HCT116 (cell line): ENCODE data around the gene SSTR5. TPM values are rescaled to one million over a fixed set of nuclear protein-coding genes. Genes with fewer than 3 reads are reported as not detected.

Experiments
- ATAC-seq: fragments of 200-7000 bp; cut with Tn5 transposase; 2 replicates; pipeline ENCODE4 v1.9.1; 2020; ENCODE audit warnings: mild to moderate bottlenecking, moderate library complexity
- BruUV-seq: library from RNA; stranded (reverse); fragments of 400-500 nt; replicated peaks from 2 replicates; lab custom pipeline; 2021; lab: Mats Ljungman, UMichigan
- CTCF ChIA-PET: fragments of 300-600 bp; sonication (Branson Sonifier 250); formaldehyde crosslinking; loops from one replicate; lab custom pipeline; 2021; ENCODE audit warnings: antibody characterized with exemption; lab: Charles Lee
- POLR2A ChIA-PET: fragments of 300-600, 350-600 bp; sonication (Branson Sonifier 250); formaldehyde crosslinking; loops from one replicate; lab custom pipeline; 2021; ENCODE audit warnings: antibody characterized with exemption; lab: Charles Lee
- RAD21 ChIA-PET, 2 experiments: fragments of 300-600 bp; sonication (Branson Sonifier 250); formaldehyde crosslinking; loops; one replicate each; lab custom pipeline; 2023; ENCODE audit warnings: low total read pairs in 2 of 2; ENCODE audit not compliant: uncharacterized antibody in 2 of 2, unreplicated experiment in 2 of 2, low non-redundant PET in 1 of 2; lab: Charles Lee
- DNase-seq: peaks from one replicate; pipeline ENCODE4 v3.0.0-alpha.2; 2010; ENCODE audit warnings: low read depth, low spot score
- H2AFZ ChIP-seq: fragments of 200-600 bp; shearing (Covaris generic), sonication (generic); 2 replicates; pipeline ENCODE4 v1.6.1; 2017; ENCODE audit warnings: low read depth, mixed run types, mixed read lengths, antibody characterized with exemption, low read length; ENCODE audit not compliant: poor library complexity, severe bottlenecking
- H3K27ac ChIP-seq: 2 replicates; pipeline ENCODE4 v1.5.1; 2012; ENCODE audit warnings: low read depth, low read length
- H3K27me3 ChIP-seq: fragments of 200-600 bp; sonication (generic); 2 replicates; pipeline ENCODE4 v1.6.1; 2016; ENCODE audit warnings: mixed run types, low read length, mixed read lengths; ENCODE audit not compliant: insufficient read depth
- H3K36me3 ChIP-seq, 2 experiments: fragments of 200-500 bp in 1 of 2; fragments of 200-600 bp in 1 of 2; sonication (Bioruptor generic) in 1 of 2; sonication (generic) in 1 of 2; 2 replicates each; pipeline versions ENCODE4 v1.5.1 to v1.6.1; 2014 to 2016; ENCODE audit warnings: low read length in 2 of 2, inconsistent platforms in 1 of 2, mixed read lengths in 1 of 2, mixed run types in 1 of 2; ENCODE audit not compliant: insufficient read depth in 2 of 2, control insufficient read depth in 1 of 2
- H3K4me1 ChIP-seq, 2 experiments: fragments of 200-600 bp in 1 of 2; sonication (generic) in 1 of 2; 2 replicates each; pipeline versions ENCODE4 v1.5.1 to v1.6.1; 2012 to 2017; ENCODE audit warnings: low read length in 2 of 2, inconsistent platforms in 1 of 2, mild to moderate bottlenecking in 1 of 2, mixed read lengths in 1 of 2, mixed run types in 1 of 2, moderate library complexity in 1 of 2; ENCODE audit not compliant: insufficient read depth in 2 of 2, control insufficient read depth in 1 of 2
- H3K4me2 ChIP-seq: fragments of 200-600 bp; sonication (generic); 2 replicates; pipeline ENCODE4 v1.6.1; 2017; ENCODE audit warnings: mixed run types, low read length, mixed read lengths
- H3K4me3 ChIP-seq, 2 experiments: fragments of 200-600 bp in 1 of 2; sonication (generic) in 1 of 2; replicated peaks in 1 of 2; 2 replicates each; pipeline ENCODE4 v1.5.1; 2011 to 2016; ENCODE audit warnings: low read length in 2 of 2, control low read depth in 1 of 2, low read depth in 1 of 2, mild to moderate bottlenecking in 1 of 2, mixed read lengths in 1 of 2, mixed run types in 1 of 2
- H3K79me2 ChIP-seq: fragments of 200-600 bp; sonication (generic); 2 replicates; pipeline ENCODE4 v1.6.1; 2017; ENCODE audit warnings: mild to moderate bottlenecking, mixed run types, low read length, moderate library complexity, mixed read lengths; ENCODE audit not compliant: insufficient read depth
- H3K9ac ChIP-seq: fragments of 200-600 bp; sonication (generic); 2 replicates; pipeline ENCODE4 v1.6.1; 2016; ENCODE audit warnings: low read length, mixed read lengths
- H3K9me2 ChIP-seq: fragments of 200-600 bp; sonication (generic), shearing (Covaris generic); 2 replicates; pipeline ENCODE4 v1.6.1; 2017; ENCODE audit warnings: mixed run types, mild to moderate bottlenecking, moderate library complexity; ENCODE audit not compliant: insufficient read depth
- H3K9me3 ChIP-seq, 2 experiments: fragments of 200-500 bp in 1 of 2; fragments of 200-600 bp in 1 of 2; sonication (Bioruptor generic) in 1 of 2; sonication (generic) in 1 of 2; 2 replicates each; pipeline ENCODE4 v1.6.1; 2014 to 2017; ENCODE audit warnings: low read length in 2 of 2, mixed read lengths in 2 of 2, inconsistent platforms in 1 of 2, low read depth in 1 of 2, mild to moderate bottlenecking in 1 of 2, mixed run types in 1 of 2, moderate library complexity in 1 of 2; ENCODE audit not compliant: control insufficient read depth in 1 of 2, insufficient read depth in 1 of 2
- H4K20me1 ChIP-seq: fragments of 200-600 bp; sonication (generic), shearing (Covaris generic); 2 replicates; pipeline ENCODE4 v1.6.1; 2017; ENCODE audit warnings: mixed run types, mild to moderate bottlenecking, moderate library complexity; ENCODE audit not compliant: insufficient read depth
- ELF1 ChIP-seq: IDR thresholded peaks from 2 replicates; pipeline ENCODE4 v1.6.1; 2012; ENCODE audit warnings: low read depth, borderline replicate concordance
- EZH2phosphoT487 ChIP-seq: fragments of 200-600 bp; IDR thresholded peaks from 2 replicates; pipeline ENCODE4 v1.6.1; 2018; ENCODE audit warnings: antibody characterized with exemption, borderline replicate concordance
- FOSL1 ChIP-seq: IDR thresholded peaks from 2 replicates; pipeline ENCODE4 v1.6.1; 2012; ENCODE audit warnings: low read depth
- POLR2A ChIP-seq: IDR thresholded peaks from 2 replicates; pipeline ENCODE4 v1.7.0; 2011; ENCODE audit warnings: borderline replicate concordance; ENCODE audit not compliant: insufficient read depth, insufficient read length; ENCODE audit errors: extremely low read depth
- POLR2AphosphoS5 ChIP-seq: IDR thresholded peaks from 2 replicates; pipeline ENCODE4 v1.6.1; 2011; ENCODE audit warnings: mild to moderate bottlenecking, low read depth, low read length, moderate library complexity
- SIN3A ChIP-seq: IDR thresholded peaks from 2 replicates; pipeline ENCODE4 v1.6.1; 2012; ENCODE audit warnings: low read depth
- SRF ChIP-seq: IDR thresholded peaks from 2 replicates; pipeline ENCODE4 v1.6.1; 2012; ENCODE audit warnings: low read depth
- TCF7L2 ChIP-seq: IDR thresholded peaks from 2 replicates; pipeline ENCODE4 v1.7.0; 2011; ENCODE audit warnings: borderline replicate concordance, inconsistent platforms; ENCODE audit not compliant: insufficient read depth, insufficient read length; ENCODE audit errors: extremely low read depth
- YY1 ChIP-seq: IDR thresholded peaks from 2 replicates; pipeline ENCODE4 v1.6.1; 2011; ENCODE audit warnings: low read length, low read depth, moderate library complexity, mild to moderate bottlenecking; ENCODE audit not compliant: insufficient replicate concordance; ENCODE audit errors: extremely low read depth
- ZFX ChIP-seq: fragments of 450-650 bp; IDR thresholded peaks from 2 replicates; pipeline ENCODE4 v1.6.1; 2017
- ZNF274 ChIP-seq: fragments of 200-500 bp; sonication (Bioruptor generic); IDR thresholded peaks from 2 replicates; pipeline ENCODE4 v1.6.1; 2014; ENCODE audit warnings: mild to moderate bottlenecking, low read depth, low read length, inconsistent platforms
- intact Hi-C: fragments of 100-400 bp; cut with micrococcal nuclease; formaldehyde crosslinking; loops from 2 replicates; pipeline ENCODE4 v1.10.0; 2022
- total RNA-seq: library from RNA; stranded (reverse); gene quantifications from one replicate; pipeline ENCODE4 v1.2.1, GENCODE V29; 2021; ENCODE audit not compliant: unreplicated experiment
- TF ChIP-seq, protein P1 (sequence below): IDR thresholded peaks from 2 replicates; pipeline ENCODE4 v1.6.1; 2012
- TF ChIP-seq, protein P2 (sequence below): IDR thresholded peaks from 2 replicates; pipeline ENCODE4 v1.6.1; 2011; ENCODE audit warnings: mild to moderate bottlenecking, low read length, moderate library complexity; ENCODE audit not compliant: insufficient replicate concordance; ENCODE audit errors: extremely low read depth
- TF ChIP-seq, protein P3 (sequence below): IDR thresholded peaks from 2 replicates; pipeline ENCODE4 v1.6.1; 2012; ENCODE audit warnings: low read depth

The SSTR5 gene
- total RNA-seq, 1 experiment from 2014 or later, result 7.2 TPM

DNA sequence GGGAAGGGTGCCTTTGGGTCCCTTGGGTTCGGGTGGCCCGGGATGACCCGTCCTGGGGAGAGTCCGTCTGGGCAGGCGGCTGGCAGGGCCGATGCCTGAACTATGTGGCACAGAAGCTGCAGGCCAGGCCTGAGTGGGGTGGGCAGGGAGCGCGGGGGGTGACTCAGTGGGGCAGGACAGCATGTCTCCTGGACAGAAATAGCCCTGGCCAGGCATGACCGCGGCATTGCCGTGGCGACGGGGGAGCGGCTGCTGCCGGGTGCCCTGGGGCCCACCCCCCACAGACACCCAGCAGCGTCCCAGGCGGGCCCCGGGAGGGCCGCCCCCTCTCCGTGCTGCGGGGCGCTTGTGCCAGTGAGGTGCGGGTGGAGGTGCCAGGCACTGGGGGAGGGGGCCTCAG, 25.3 kb downstream of the SSTR5 start:
- Histone ChIP-seq H3K36me3 (no peaks in the 10 kb centered on the region), H3K9ac (no peak overlapping the region), H3K9me3 (no peaks in the 10 kb centered on the region), H3K9me2 (no peaks in the 10 kb centered on the region), H2AFZ (no peak overlapping the region), H3K27me3 (no peaks in the 10 kb centered on the region), H3K27ac (no peak overlapping the region), H3K4me2 (no peak overlapping the region), H3K4me1 (peaks cover 17 to 61% of the 10 kb centered on the region in 2 experiments; a peak in 3 of 4 replicates), H3K79me2 (no peaks in the 10 kb centered on the region), H4K20me1 (no peaks in the 10 kb centered on the region), H3K4me3 (no peak overlapping the region)
- BruUV-seq, result no TSS peak
- no peak for DNase-seq
- ChIA-PET RAD21 (no interaction called here), CTCF (no interaction called here), POLR2A (no interaction called here)
- no peak for ATAC-seq
- intact Hi-C loops, result no loop called here
- TF ChIP-seq ZNF274 (no peak), SIN3A (no peak)
- TF ChIP-seq, all 23 proteins: peak for 0

DNA sequence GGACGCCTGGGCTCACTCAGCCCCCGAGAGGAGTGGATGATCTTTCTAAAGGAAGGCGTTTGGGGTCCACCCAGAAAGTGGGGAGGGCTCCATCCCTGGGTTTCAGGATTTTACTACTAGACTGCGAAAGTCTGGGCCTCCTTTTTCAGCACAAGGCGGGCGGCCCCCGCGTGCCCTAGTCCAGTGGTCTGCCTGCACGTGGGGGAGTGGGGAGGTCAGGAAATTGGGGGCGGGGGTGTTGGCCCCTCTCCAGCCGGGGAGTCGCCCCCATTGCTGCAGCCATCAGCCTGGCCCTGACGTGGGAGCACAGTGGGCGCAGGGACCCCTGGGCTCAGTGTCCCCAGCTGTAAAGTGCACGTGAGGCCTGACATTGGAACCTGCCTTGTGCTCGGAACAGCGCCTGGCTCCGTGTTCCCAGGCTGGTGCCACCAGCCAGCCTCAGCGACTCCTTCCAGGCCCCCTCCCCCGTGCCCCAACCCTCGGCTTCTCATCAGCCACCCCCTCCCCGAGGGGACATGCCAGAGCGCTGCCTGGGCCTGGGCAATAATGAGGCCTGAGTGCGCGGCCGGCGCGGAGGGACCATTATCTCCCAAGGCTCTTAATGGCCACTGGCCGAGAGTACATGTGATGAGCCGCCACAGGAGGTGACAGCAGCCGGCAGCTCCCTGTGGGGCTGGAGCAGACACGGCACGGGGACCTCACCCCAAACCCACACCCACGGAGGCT, 25.9 kb downstream of the SSTR5 start:
- intact Hi-C loops, result no loop called here
- no peaks in the 10 kb centered on the region for H3K27me3 ChIP-seq
- no peak overlapping the region for H3K4me2 ChIP-seq
- no TSS peak for BruUV-seq
- no peaks in the 10 kb centered on the region for H3K9me3 ChIP-seq
- peaks cover 17 to 61% of the 10 kb centered on the region in 2 experiments; a peak in 3 of 4 replicates for H3K4me1 ChIP-seq
- H3K79me2 ChIP-seq, result no peaks in the 10 kb centered on the region
- RAD21 ChIA-PET, result interaction anchor here in 1 of 2 experiments (1.9 kb wide), 1 partner anchor 41 kb away, joined by 5 read pairs; no protein-coding TSS in a partner anchor
- no peak overlapping the region for H2AFZ ChIP-seq
- POLR2A ChIA-PET, result no interaction called here
- ATAC-seq, result no peak
- no peaks in the 10 kb centered on the region for H3K9me2 ChIP-seq
- no peak overlapping the region for H3K27ac ChIP-seq
- CTCF ChIA-PET, result no interaction called here
- DNase-seq, result no peak
- H3K4me3 ChIP-seq, result no peak overlapping the region
- no peak overlapping the region for H3K9ac ChIP-seq
- no peaks in the 10 kb centered on the region for H3K36me3 ChIP-seq
- H4K20me1 ChIP-seq, result no peaks in the 10 kb centered on the region
- TF ChIP-seq, protein P1, sequence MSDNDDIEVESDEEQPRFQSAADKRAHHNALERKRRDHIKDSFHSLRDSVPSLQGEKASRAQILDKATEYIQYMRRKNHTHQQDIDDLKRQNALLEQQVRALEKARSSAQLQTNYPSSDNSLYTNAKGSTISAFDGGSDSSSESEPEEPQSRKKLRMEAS, result no peak
- TF ChIP-seq TCF7L2 (no peak), POLR2AphosphoS5 (no peak), FOSL1 (no peak), SRF (no peak), ELF1 (no peak), ZFX (no peak), EZH2phosphoT487 (no peak), POLR2A (no peak), YY1 (no peak)
- TF ChIP-seq, protein P2, sequence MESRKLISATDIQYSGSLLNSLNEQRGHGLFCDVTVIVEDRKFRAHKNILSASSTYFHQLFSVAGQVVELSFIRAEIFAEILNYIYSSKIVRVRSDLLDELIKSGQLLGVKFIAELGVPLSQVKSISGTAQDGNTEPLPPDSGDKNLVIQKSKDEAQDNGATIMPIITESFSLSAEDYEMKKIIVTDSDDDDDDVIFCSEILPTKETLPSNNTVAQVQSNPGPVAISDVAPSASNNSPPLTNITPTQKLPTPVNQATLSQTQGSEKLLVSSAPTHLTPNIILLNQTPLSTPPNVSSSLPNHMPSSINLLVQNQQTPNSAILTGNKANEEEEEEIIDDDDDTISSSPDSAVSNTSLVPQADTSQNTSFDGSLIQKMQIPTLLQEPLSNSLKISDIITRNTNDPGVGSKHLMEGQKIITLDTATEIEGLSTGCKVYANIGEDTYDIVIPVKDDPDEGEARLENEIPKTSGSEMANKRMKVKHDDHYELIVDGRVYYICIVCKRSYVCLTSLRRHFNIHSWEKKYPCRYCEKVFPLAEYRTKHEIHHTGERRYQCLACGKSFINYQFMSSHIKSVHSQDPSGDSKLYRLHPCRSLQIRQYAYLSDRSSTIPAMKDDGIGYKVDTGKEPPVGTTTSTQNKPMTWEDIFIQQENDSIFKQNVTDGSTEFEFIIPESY, result no peak
- TF ChIP-seq, protein P3, sequence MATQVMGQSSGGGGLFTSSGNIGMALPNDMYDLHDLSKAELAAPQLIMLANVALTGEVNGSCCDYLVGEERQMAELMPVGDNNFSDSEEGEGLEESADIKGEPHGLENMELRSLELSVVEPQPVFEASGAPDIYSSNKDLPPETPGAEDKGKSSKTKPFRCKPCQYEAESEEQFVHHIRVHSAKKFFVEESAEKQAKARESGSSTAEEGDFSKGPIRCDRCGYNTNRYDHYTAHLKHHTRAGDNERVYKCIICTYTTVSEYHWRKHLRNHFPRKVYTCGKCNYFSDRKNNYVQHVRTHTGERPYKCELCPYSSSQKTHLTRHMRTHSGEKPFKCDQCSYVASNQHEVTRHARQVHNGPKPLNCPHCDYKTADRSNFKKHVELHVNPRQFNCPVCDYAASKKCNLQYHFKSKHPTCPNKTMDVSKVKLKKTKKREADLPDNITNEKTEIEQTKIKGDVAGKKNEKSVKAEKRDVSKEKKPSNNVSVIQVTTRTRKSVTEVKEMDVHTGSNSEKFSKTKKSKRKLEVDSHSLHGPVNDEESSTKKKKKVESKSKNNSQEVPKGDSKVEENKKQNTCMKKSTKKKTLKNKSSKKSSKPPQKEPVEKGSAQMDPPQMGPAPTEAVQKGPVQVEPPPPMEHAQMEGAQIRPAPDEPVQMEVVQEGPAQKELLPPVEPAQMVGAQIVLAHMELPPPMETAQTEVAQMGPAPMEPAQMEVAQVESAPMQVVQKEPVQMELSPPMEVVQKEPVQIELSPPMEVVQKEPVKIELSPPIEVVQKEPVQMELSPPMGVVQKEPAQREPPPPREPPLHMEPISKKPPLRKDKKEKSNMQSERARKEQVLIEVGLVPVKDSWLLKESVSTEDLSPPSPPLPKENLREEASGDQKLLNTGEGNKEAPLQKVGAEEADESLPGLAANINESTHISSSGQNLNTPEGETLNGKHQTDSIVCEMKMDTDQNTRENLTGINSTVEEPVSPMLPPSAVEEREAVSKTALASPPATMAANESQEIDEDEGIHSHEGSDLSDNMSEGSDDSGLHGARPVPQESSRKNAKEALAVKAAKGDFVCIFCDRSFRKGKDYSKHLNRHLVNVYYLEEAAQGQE, result no peak
